Endothelial cell of umbilical vein (primary cell): ENCODE measurements around the gene PHKA2. TPM values are rescaled to one million over a fixed set of nuclear protein-coding genes. Genes with fewer than 3 reads are reported as not detected.

Experiments
- BruUV-seq: library from RNA; stranded (reverse); fragments of 400-500 nt; replicated peaks from 2 replicates; lab custom pipeline; 2021; lab: Mats Ljungman, UMichigan
- CTCF ChIA-PET: fragments of 300-600, 350-600 bp; sonication (Branson Sonifier 250); formaldehyde crosslinking; loops from one replicate; lab custom pipeline; 2021; ENCODE audit warnings: antibody characterized with exemption, inconsistent platforms; lab: Charles Lee
- POLR2A ChIA-PET: fragments of 300-600, 350-600 bp; sonication (Branson Sonifier 250); formaldehyde crosslinking; loops from one replicate; lab custom pipeline; 2021; ENCODE audit warnings: antibody characterized with exemption, inconsistent platforms; lab: Charles Lee
- DNase-seq: peaks from one replicate; pipeline ENCODE4 v3.0.0-alpha.2; 2011; ENCODE audit warnings: low read depth, low spot score
- FAIRE-seq: peaks from 2 replicates; lab custom pipeline; 2011; peaks lifted over from hg19 to GRCh38; lab: Jason Lieb, UNC
- H2AFZ ChIP-seq: 2 replicates; pipeline ENCODE4 v1.6.0; 2012; ENCODE audit warnings: low read depth, low read length, control low read depth, inconsistent platforms
- H3K27ac ChIP-seq: 2 replicates; pipeline ENCODE4 v1.5.1; 2011; ENCODE audit warnings: low read depth, mild to moderate bottlenecking, control low read depth, low read length, moderate library complexity; ENCODE audit not compliant: insufficient read depth
- H3K27me3 ChIP-seq, 2 experiments: 2 replicates each; pipeline versions ENCODE4 v1.6.0 to v1.6.1; 2011; ENCODE audit warnings: low read length in 2 of 2, mixed read lengths in 1 of 2; ENCODE audit not compliant: control insufficient read depth in 2 of 2, insufficient read depth in 2 of 2
- H3K36me3 ChIP-seq, 2 experiments: 2 replicates in 1 of 2; 3 replicates in 1 of 2; pipeline ENCODE4 v1.5.1; 2011; ENCODE audit warnings: low read length in 2 of 2, mild to moderate bottlenecking in 1 of 2, moderate library complexity in 1 of 2; ENCODE audit not compliant: control insufficient read depth in 2 of 2, insufficient read depth in 2 of 2; ENCODE audit errors: extremely low read depth in 1 of 2
- H3K4me1 ChIP-seq: 3 replicates; pipeline ENCODE4 v1.5.1; 2011; ENCODE audit warnings: mild to moderate bottlenecking, low read length; ENCODE audit not compliant: control insufficient read depth, insufficient read depth; ENCODE audit errors: extremely low read depth
- H3K4me2 ChIP-seq: 2 replicates; pipeline ENCODE4 v1.6.1; 2011; ENCODE audit warnings: low read length, control low read depth, mixed read lengths; ENCODE audit not compliant: insufficient read depth
- H3K4me3 ChIP-seq, 3 experiments: fragments of 200-600 bp in 1 of 3; sonication (generic), shearing (Covaris generic) in 1 of 3; replicated peaks in 1 of 3; 2 replicates each; pipeline ENCODE4 v1.5.1; 2011 to 2016; ENCODE audit warnings: control low read depth in 3 of 3, low read length in 3 of 3, mild to moderate bottlenecking in 2 of 3, inconsistent platforms in 1 of 3, low read depth in 1 of 3, moderate library complexity in 1 of 3; ENCODE audit not compliant: insufficient read depth in 1 of 3
- H3K79me2 ChIP-seq: 2 replicates; pipeline ENCODE4 v1.6.0; 2012; ENCODE audit warnings: low read length, inconsistent platforms; ENCODE audit not compliant: control insufficient read depth, insufficient read depth
- H3K9ac ChIP-seq: replicated peaks from 2 replicates; pipeline ENCODE3; 2011; ENCODE audit warnings: low read length, control low read depth; ENCODE audit not compliant: insufficient read depth; ENCODE audit errors: extremely low read depth
- H3K9me1 ChIP-seq: replicated peaks from 3 replicates; pipeline ENCODE4 v1.6.0; 2011; ENCODE audit warnings: mild to moderate bottlenecking, low read length; ENCODE audit not compliant: control insufficient read depth, insufficient read depth; ENCODE audit errors: extremely low read depth
- H3K9me3 ChIP-seq: replicated peaks from 2 replicates; pipeline ENCODE4 v1.5.1; 2012; ENCODE audit warnings: low read length, inconsistent platforms; ENCODE audit not compliant: control insufficient read depth, insufficient read depth
- H4K20me1 ChIP-seq: replicated peaks from 2 replicates; pipeline ENCODE3; 2011; ENCODE audit warnings: mild to moderate bottlenecking, low read length; ENCODE audit not compliant: control insufficient read depth, insufficient read depth; ENCODE audit errors: extremely low read depth
- CTCF ChIP-seq, 2 donors: IDR thresholded peaks; 1 replicate in 1 of 2; 2 replicates in 1 of 2; pipeline ENCODE4 v1.5.1; 2011; ENCODE audit warnings: low read length in 2 of 2, mild to moderate bottlenecking in 2 of 2, moderate library complexity in 2 of 2, control low read depth in 1 of 2, inconsistent platforms in 1 of 2, low read depth in 1 of 2; ENCODE audit not compliant: insufficient read depth in 1 of 2; ENCODE audit errors: extremely low read depth in 1 of 2
- EZH2 ChIP-seq: IDR thresholded peaks from 2 replicates; pipeline ENCODE4 v1.6.1; 2012; ENCODE audit warnings: borderline replicate concordance, low read depth, mild to moderate bottlenecking, moderate library complexity, low read length, inconsistent platforms; ENCODE audit not compliant: severe bottlenecking
- FOS ChIP-seq: IDR thresholded peaks from 2 replicates; pipeline ENCODE4 v1.6.1; 2011; ENCODE audit warnings: mild to moderate bottlenecking, low read length, moderate library complexity, borderline replicate concordance; ENCODE audit not compliant: insufficient read depth
- GATA2 ChIP-seq: IDR thresholded peaks from 2 replicates; pipeline ENCODE4 v1.7.0; 2011; ENCODE audit warnings: low read depth, mild to moderate bottlenecking, moderate library complexity, mixed read lengths, low read length; ENCODE audit not compliant: insufficient read length, insufficient read depth
- JUN ChIP-seq: IDR thresholded peaks from 2 replicates; pipeline ENCODE4 v1.6.1; 2011; ENCODE audit warnings: borderline replicate concordance, low read depth; ENCODE audit not compliant: insufficient read length, insufficient read depth
- MAX ChIP-seq: IDR thresholded peaks from 2 replicates; pipeline ENCODE4 v1.6.1; 2011; ENCODE audit not compliant: insufficient read depth, insufficient read length
- MYC ChIP-seq: IDR thresholded peaks from one replicate; pipeline ENCODE4 v1.6.1; 2011; ENCODE audit warnings: mild to moderate bottlenecking, low read depth, low read length
- POLR2A ChIP-seq: IDR thresholded peaks from 2 replicates; pipeline ENCODE4 v1.6.1; 2012; ENCODE audit warnings: low read depth, mild to moderate bottlenecking, control low read depth, low read length
- POLR2AphosphoS5 ChIP-seq: IDR thresholded peaks from 2 replicates; pipeline ENCODE4 v1.6.1; 2012; ENCODE audit warnings: low read depth, mild to moderate bottlenecking, control low read depth, low read length, moderate library complexity; ENCODE audit not compliant: insufficient read depth
- dilution Hi-C: fragments of 300-500 bp; cut with MboI; formaldehyde crosslinking; loops from one replicate; pipeline ENCODE4 v1.15.0; 2019; ENCODE audit warnings: low sequenced_read_pairs; ENCODE audit not compliant: extremely low pct_ligation_motif_present
- intact Hi-C: fragments of 100-400 bp; cut with micrococcal nuclease; formaldehyde crosslinking; loops from one replicate; pipeline ENCODE4 v1.10.0; 2022
- polyA plus RNA-seq, 4 experiments: library from polyadenylated mRNA; depleted of rRNA in 3 of 4; stranded (reverse) in 3 of 4; unstranded in 1 of 4; fragments of >200 nt; gene quantifications; 2 replicates each; pipeline versions ENCODE4 v1.2.1 to v1.2.3, GENCODE V29; 2011 to 2012; ENCODE audit warnings: missing spikeins in 1 of 4
- total RNA-seq: library from RNA; stranded (reverse); gene quantifications from 2 replicates; pipeline ENCODE4 v1.2.3, GENCODE V29; 2021

Gene PHKA2
- total and polyA plus RNA-seq, 2 donors (not counting 3 experiments of a cell fraction or from before 2014, with no cell fraction given), result 16.7 to 17.1 TPM

- BruUV-seq, result no TSS peak
- peak; percentile 73 for FAIRE-seq
- peak; percentile 22 for TF ChIP-seq FOS
- TF ChIP-seq CTCF (IDR thresholded peaks at IDR 0.05; ENCODE audit: extremely low read depth in 1 of 2, insufficient read depth in 1 of 2, low read depth in 1 of 2, low read length in 2 of 2), result no peak
- Histone ChIP-seq H3K27ac (no peak overlapping the region), H3K79me2 (no peaks in the 10 kb centered on the region), H3K9me1 (no peaks in the 10 kb centered on the region), H4K20me1 (no peaks in the 10 kb centered on the region), H3K9me3 (no peaks in the 10 kb centered on the region), H3K27me3 (no peaks in the 10 kb centered on the region), H2AFZ (no peak overlapping the region), H3K36me3 (no peaks in the 10 kb centered on the region), H3K9ac (no peak overlapping the region), H3K4me2 (peak overlapping the region; percentile 11), H3K4me3 (no peak overlapping the region), H3K4me1 (peaks cover 5% of the 10 kb centered on the region)
- peak; percentile 3 for DNase-seq
- intact Hi-C loops, result no loop called here
- dilution Hi-C loops, result no loop called here
- ChIA-PET POLR2A (no interaction called here), CTCF (interaction anchor here (0.6 to 1.4 kb wide), 2 partner anchors 25 to 372 kb away, joined by 3 to 7 read pairs; no protein-coding TSS in a partner anchor)
These were observed 22.2 kb downstream of the PHKA2 start for GRCh38 chrX:18961686-18962085.

DNA sequence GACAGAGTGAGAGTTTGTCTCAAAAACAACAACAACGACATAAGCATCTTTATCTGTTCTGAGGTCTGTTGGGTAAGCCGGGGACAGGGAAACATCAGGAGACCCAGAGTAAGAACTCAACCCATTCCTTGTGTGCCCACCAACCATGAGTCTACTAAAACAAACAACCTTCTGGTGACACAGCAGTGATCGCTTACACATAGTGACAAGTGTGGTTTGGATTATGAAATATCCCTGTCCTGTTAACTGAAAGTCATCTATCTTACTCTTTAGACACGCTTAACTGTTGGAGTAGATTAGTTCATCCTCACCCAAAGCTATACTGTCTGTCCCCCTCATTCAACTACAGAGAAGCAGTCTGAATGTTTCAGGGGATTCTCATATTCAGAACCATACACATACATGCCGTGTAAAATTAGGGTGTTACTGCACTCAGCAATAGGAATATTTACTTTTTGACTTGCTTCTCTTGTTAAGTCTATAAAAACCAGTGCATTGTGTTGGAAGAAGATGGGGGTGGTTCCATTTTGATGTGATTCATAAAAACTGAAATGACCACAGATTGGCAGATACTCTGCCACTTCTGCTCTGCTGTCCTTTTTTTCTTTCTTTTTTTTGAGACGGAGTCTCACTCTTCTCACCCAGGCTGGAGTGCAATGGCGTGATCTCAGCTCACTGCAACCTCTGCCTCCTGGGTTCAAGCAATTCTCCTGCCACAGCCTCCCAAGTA is 27.4 kb downstream of the PHKA2 start:
- Histone ChIP-seq H3K9ac (no peak overlapping the region), H3K27ac (no peak overlapping the region), H3K4me1 (no peaks in the 10 kb centered on the region), H3K4me2 (no peak overlapping the region), H3K9me3 (no peaks in the 10 kb centered on the region), H3K36me3 (no peaks in the 10 kb centered on the region), H3K27me3 (no peaks in the 10 kb centered on the region), H3K79me2 (no peaks in the 10 kb centered on the region), H3K9me1 (no peaks in the 10 kb centered on the region), H4K20me1 (no peaks in the 10 kb centered on the region), H3K4me3 (no peak overlapping the region), H2AFZ (no peak overlapping the region)
- intact Hi-C loops, result no loop called here
- POLR2A ChIA-PET, result no interaction called here
- FAIRE-seq (no peak), DNase-seq (no peak)
- dilution Hi-C loops, result no loop called here
- no peak for TF ChIP-seq POLR2A
- TF ChIP-seq MYC, result no peak
- TF ChIP-seq POLR2AphosphoS5, result no peak
- no peak for TF ChIP-seq CTCF (IDR thresholded peaks at IDR 0.05; ENCODE audit: extremely low read depth in 1 of 2, insufficient read depth in 1 of 2, low read depth in 1 of 2, low read length in 2 of 2)
- no peak for TF ChIP-seq FOS
- TF ChIP-seq MAX, result no peak
- TF ChIP-seq JUN, result no peak
- no peak for TF ChIP-seq EZH2
- TF ChIP-seq GATA2, result no peak
- no TSS peak for BruUV-seq
- CTCF ChIA-PET, result no interaction called here
